GM18499 (cell line): Measurements from ENCODE around the gene SEZ6L.

Experiments used
- ATAC-seq: cut with Tn5 transposase; IDR thresholded peaks from one replicate; pipeline ENCODE4 v1.9.1; 2021; ENCODE audit warnings: moderate number of reproducible peaks; ENCODE audit not compliant: insufficient read depth, unreplicated experiment

Gene SEZ6L

DNA sequence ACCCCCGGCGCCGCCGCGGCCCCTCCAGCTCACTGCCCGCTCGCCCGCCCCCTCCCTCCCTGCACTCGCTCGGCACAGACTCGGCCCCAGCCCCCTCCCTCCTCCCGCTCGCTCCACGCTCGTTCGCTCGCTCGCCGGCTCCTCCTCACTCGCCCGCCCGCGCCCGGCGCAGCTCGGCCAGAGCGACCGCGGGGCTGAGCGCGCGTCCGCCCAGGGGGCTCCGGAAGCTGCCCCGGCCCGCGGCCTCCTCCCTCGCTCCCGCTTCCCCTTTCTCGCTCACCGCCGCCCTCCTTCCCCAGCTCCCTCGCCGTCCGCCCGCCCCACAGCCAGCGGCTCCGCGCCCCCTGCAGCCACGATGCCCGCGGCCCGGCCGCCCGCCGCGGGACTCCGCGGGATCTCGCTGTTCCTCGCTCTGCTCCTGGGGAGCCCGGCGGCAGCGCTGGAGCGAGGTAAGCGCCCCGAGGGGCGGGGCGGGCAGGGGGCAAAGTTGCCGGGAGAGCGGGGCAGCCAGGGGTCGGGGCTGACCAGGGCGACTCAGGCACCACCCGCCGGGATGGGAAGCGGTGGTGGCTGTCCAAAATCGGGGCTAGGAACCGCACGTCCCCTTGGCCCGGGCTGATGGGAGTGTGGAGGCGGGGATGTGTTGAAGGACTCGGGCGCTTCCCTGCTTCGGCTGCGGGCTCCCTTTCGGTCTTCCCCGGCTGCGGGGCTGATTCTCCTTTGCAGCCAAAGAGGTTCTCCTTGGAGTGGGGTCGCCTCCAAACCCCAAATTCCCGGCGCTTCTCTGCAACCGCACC is at the start of gene SEZ6L:
Gene SEZ6L (plus strand): TSS at position 148 of the 797 bp plus-strand sequence. CDS start 208 bp downstream, at position 356.
- ATAC-seq, result no peak

DNA sequence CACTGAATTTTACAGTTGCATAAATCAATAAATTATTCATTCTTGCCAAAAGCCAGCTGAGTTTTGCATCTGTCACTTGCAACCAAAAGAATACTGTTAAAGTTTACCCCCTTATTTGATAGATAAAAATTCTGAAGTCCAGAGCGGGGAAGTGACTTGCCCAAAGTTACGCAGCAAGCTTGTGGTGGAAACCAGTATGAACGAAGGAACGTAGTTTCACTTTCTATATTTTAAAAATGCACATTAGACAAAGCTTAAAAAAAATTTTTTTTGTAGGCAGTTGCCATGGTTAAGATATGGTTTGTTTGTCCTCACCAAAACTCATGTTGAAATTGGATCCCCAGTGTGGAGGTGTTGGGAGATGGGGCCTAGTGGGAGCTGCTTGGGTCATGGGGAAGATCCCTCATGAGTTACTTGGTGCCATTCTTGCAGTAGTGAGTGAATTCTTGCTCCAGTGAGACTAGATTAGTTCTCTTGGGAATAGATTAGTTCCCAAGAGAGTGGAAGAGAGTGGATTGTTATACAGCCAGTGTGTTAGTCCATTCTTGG is 46.3 kb upstream of the SEZ6L start:
- no peak for ATAC-seq

DNA sequence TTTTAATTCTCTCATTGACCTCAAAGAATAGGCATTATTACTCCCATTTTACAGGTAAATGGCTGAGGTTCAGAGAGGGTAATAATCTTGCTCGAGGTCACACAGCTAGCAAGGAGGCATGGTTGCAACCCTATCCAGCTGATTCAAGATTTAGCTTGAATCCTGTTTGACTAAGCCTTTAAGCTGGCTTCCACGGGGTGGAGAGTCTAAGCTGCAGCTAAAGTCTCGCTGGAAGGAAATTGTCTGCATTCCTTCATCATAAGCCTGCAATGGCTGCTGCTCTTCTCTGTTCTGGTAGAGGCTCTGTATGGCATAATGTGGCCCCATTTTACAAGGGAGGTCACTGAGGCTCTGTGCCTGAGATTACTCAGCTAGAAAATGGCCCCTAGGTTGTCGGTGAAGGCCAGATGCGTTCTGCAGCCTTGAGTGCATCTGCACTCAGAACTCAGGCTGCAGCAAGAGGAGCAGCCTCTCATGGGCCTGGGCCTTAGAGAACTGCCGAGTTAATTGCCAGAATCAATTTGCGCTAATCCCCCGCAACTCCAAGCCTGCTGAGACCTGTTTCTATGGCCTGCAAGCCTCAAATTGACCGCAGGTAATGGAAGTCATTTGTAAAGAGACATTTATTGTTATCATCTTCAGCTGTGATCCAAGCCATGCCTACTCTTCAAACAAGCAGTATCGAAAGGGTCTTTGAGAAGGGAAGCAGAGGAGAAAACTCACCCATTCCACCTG is 44.1 kb upstream of the SEZ6L start:
- ATAC-seq, result no peak

DNA sequence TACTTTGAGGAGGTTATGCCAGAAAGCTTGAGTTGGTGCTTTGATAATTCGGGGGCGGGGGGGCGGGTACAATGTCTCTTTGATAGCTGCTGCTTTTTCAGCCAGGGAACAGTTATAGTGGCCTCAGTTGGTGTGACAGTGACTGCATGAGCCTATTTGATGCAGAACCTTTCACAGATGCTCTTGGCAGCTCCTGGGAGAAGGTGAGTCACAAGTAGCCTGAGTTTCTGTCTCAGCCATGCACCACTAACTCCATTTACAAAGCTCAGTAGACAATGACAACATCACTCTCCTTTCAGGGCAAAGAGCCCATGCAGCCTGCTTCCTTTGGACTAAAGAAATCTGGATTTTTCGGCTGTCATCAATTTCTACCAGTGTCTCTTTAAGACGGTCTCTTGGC is 42.1 kb upstream of the SEZ6L start:
- ATAC-seq, result no peak

DNA sequence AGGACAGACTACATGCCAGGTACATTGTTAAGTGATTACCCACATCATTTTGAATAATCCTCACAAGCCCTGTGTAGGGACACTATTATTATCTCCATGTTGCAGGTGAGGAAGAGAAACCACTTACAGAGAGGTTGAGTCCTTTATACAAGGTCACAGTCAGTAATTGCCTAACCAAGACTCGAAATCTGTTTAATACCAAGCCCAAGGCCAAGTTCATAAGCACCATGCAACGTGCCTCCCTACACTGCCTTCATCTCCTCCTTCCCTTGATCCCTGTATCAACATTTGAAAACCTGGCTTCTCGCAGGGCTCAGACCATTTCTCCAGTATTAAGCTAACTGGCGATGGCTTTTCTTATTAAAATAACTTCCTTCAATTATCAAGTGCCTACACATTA is 41.7 kb upstream of the SEZ6L start:
- no peak for ATAC-seq

DNA sequence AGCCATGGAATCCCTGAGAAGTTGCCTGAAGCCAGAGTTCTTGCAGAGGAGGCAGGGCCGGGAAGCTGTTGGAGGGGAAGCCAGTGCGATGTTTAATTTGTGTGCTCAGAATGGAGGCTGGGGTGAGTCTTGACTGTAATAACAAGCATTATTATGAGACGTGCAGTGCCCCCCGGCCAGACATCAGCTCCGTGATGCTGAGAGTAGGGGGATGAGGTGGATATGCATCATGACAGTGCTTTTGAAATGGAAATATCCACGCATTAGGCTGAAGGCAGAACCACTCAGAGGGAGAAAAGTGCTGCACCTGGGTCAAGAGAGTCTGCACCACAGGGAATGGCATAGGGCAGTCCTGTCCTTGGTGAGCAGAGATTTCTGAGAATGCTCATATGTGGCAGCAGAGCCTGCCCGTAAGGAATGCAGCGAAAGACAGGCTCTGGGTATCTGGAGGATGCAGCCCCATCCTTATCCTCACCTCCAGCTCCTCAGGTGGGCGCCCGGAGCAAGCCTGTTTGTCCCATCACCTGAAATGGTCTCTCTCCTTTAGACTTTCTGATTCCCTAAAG is 37.6 kb upstream of the SEZ6L start:
- ATAC-seq, result no peak

DNA sequence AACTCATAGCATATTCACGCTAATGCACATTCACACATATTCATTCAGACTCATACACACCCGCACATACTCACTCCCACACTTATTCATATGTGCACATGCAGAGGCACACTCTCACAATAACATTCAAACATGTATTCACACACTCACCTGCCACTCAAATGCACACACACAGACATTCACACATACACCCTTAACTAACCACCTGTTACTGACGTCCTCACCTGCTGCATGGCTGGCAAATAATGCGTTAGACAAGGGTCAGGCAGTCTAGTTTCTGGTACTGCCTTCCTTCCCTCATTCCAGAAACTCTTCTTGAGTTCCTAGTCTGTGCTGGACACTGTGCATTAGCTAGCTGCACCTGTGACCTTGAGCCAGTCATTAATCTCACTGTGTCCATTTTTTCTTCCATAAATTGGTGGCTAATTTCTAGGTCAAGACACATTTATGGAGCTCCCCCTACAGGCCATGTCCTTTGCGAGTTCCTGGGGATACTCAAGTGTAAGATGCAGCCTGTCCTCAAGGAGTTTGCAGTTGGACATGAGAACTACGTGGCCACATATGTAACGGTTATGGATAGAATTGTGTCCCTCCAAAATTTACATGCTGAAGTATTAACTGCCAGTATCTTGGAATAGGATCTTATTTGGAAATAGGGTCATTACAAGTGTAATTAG is 34.5 kb upstream of the SEZ6L start:
- no peak for ATAC-seq

DNA sequence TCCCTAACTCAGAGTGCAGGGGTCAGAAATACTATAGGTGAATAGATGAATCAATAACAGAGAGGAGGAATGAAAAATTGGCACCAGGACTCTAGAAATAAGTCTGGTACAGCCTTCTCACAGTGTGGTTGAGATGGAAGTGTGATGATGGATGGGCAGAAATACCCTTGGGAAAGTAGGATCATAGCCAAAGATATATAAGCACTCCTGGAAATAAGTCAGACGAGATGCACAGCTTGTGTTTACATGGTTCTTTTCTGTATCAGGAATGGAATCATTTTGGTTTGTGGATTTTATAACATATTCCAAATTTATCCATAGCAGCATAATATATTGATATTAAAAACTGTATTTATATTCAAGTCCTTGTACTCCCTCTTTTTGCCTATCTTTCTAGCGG is 33.5 kb upstream of the SEZ6L start:
- ATAC-seq, result no peak

DNA sequence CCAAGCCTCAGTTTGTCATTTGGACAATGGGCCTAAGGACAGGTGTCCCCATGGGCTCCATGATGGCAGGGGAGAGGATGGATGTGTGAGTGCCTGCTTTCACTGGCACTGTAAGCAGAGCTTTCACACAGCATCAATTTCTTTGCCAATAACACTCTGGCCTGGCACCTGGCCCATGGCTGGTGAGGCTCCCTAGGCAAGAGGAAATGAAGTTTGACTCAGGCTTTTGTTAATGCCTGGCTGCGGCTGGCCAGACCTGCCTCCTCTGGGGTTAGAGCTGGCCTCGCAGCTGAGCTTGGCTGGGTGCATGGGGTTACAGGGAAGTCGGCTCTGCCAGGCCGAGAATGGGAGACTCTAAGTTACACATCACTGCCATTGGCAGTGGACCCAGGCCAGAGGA is 30.0 kb upstream of the SEZ6L start:
- no peak for ATAC-seq

DNA sequence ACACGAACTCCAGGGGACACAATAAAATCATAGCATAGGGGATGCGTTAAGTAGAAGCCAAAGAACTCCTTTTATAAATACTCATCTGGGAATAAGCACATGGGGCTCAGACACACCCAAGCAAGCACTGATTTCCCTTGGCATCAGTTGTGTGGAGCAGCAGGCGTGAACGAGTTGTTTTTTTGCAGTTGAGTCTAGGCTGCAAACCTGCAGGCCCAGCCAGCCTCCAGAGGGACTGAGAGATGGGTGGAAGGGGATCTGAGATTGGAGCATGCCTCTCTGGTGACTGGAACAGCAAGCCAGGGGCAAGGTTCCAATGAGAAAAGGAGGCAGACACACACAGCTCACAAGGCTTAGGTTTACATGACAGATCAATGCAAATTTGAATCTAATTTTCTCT is 27.4 kb upstream of the SEZ6L start:
- no peak for ATAC-seq

DNA sequence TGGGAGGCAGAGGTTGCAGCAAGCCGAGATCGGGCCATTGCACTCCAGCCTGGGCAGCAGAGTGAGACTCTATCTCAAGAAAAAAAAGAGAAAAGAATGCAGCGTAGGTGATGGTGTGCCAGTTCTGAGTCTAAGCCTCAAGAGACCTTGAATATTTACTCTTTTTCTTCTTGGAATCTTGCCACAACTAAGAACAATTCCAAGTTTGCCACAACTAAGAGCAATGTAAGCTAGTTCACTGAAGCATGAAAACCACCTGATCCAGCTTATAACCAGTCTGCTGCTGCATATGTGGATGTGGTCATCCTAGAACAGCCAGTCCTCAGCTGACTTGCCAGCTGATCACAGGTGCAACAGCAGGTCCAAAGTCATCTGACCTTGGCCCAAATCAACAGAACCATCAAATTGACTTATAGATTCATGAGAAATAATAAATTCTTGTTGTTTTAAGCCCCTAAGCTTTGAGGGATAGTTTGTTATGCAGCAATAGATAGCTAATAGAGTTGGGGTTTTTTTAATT is 25.4 kb upstream of the SEZ6L start:
- ATAC-seq, result no peak

DNA sequence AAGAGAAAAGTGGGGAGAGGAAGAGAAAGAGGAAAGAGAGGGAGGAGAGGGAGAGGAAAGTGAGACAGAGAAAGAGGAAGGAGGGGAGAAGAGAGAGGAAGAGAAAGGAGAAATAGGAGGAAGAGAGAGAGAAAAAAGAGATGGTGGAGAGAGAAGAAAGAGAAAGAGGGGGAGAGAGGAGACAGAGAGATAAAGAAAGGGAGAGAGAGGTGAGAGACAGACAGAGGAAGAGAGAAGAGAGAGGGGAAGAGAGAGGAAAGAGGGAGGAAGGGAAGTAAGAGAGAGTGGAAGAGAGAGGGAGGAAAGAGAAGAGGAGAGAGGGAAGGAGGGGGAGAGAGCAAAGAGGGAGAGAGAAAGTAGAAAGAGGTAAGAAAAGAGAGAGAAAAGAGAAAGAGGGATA is 9.4 kb upstream of the SEZ6L start:
- ATAC-seq, result no peak

DNA sequence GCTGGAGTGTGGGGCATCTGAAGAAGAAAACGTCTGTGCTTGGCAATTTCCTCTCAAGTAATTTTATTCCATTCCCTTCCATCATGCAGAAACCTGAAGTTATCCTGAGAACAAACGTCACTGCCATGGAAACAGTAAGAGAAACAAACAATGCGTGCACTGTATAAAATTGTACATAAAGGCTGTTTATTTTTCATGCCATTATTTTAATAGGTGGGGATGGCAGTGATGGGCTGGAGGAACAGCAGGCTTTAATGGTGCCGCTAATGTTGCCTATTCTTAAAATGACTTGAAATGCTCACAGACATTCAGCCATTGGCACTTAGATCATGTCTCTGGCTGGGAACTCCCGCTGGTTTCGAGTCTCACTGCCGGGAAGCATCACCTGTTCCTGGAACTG is 7.5 kb upstream of the SEZ6L start:
- ATAC-seq, result no peak

DNA sequence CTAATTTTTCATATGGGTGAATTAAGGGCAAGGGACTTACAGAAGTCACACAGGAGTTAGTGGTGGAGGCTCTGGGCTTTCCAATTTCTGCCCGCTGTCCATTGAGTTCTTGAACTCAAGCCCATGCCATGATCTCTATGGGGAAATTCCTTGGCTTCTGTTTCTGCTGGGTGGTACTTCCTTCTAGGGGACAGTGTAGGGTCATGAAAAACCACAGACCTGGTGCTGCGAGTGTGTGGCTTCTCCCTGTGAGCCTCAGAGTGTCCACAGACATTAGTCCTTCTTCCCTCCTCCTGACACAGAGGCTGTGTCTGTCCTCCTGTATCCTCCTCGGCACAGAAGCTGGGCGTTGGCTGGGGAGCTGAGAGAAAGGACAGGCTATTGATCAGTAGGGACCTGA is 6.3 kb upstream of the SEZ6L start:
- ATAC-seq, result no peak

DNA sequence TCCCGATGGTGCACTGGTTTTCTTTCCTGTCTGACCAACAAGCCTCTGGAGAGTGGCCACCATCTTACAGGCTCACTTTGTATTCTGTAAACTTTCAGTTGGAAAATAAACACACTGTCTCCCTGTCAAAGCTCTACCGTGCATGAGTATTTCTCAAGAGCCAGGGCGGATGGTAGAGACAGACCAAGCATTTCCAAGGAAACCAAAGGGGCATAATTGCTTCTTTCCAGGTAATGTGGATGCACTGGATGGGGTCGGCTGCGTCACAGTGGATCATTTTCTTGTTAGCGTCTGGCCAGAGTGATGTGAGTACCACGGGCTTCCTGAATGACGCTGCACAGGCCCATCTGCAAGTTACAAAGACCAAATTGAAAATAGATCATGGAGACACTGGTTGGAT is 5.1 kb upstream of the SEZ6L start:
- no peak for ATAC-seq

DNA sequence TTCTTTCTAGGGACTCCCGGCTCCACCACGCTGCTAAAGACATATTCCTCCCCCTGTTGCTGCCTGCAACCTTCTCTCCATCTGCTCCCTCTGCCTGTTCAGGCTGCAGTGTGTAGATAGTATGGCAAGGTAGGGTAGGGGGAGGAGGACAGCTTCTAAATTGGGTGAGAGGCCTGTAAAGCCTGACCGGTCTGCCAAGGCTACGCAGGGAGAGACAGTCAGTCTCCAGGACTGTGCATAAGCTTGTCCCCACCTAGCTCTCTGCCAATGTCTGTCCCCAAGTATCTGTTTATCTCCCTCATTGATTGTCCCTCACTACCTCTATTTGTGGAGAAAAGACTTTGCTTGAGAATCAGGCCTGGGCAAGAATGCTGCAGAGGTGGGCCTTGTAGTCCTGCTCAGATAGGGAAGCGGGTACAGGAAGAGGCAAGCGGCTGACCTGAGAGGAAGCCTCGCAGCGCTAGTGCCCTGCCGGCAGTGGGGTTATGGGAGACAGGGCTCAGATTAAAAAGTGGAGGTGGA is 871 bp upstream of the SEZ6L start:
- no peak for ATAC-seq

DNA sequence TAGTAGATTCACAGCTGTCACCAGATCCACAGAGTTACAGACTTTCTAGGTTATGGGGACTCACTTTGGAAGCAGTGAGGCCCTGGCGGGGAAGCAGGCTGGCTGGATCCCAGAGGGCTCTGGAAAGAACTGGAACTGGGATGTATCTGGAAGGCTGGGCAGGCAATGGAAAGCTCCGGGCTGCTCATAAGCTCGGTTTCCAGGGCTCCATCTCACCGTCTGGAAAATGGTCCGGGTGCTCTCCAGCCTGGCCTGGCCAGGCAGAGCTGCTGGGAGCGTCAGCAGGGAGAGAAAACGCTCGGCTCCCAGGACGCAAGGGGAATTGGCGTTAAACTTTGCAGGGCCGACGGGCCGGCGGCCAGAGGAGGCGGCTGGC is 335 bp upstream of the SEZ6L start:
- no peak for ATAC-seq

DNA sequence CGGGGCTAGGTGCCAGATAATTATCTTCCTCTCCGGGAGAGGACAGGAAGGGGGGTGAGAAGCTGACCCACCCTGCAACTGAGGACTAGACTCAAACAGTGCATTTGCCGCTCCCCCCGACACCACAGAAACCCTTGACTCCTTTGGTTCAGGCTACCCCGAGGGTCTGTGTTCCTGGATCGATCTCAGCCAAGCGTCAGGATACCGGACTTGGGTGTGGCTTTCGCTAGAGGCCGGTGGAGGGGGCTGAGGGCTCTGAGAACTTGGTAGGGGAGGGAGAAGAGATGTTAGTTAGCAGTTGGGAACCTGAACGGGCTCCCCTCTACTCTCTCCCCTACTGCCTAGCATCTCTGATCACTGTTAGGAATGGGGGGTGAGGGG is 840 bp downstream of the SEZ6L start:
- ATAC-seq, result no peak

DNA sequence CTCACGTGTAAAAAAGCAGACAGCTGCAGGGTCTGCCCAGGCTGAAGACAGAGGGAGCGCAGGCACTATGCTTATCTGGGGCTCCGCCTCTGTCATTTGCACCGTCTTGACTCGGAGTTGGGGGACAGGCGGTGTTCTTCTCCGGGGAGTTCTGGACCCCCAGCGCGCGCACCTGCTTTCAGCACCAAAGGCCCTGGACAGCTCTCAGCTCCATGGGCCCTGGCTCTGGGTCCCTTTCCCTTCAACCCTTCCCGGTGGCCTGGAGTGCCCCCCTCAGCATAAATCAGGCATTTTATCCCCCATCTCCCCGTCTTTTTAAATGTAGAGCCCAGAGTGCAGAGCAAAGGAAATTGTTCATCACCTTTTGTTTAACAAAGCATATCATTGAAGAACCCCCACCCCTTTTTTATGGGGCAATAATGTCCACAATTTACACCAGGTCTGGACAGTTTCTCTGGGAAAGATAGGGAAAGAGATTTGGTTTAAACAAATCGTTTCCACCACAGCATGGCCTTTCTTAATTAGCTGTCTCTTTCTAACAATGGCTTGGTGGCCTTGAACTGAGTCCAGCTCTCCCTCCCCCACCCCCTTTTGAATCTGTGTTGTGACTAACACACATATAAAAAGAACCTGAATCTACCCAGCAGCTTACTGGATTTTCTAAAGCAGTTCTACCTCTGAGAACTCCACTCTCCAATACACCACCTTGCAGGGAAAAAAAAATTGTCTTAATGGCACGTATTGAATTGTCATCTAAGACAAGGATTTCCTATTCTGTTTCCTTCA is 1.7 kb downstream of the SEZ6L start:
- ATAC-seq, result no peak
